IPS-20b (cell line): ENCODE measurements around the gene TXNRD2.

ENCODE experiments used
- H3K27ac ChIP-seq: one replicate; pipeline ENCODE4 v1.5.1; 2013; ENCODE audit warnings: low read length
- H3K27me3 ChIP-seq: 2 replicates; pipeline ENCODE4 v1.6.1; 2013; ENCODE audit warnings: mild to moderate bottlenecking, low read length, inconsistent platforms; ENCODE audit not compliant: insufficient read depth
- H3K36me3 ChIP-seq: 2 replicates; pipeline ENCODE4 v1.6.1; 2013; ENCODE audit warnings: low read depth, mild to moderate bottlenecking, inconsistent platforms, low read length, moderate library complexity; ENCODE audit not compliant: insufficient read depth
- H3K4me1 ChIP-seq: 2 replicates; pipeline ENCODE4 v1.6.1; 2013; ENCODE audit warnings: mild to moderate bottlenecking, control low read depth, inconsistent platforms, low read length, moderate library complexity; ENCODE audit not compliant: insufficient read depth
- H3K4me3 ChIP-seq: 2 replicates; pipeline ENCODE4 v1.5.1; 2013; ENCODE audit warnings: mild to moderate bottlenecking, low read length, inconsistent platforms
- H3K9ac ChIP-seq: 2 replicates; pipeline ENCODE4 v1.6.1; 2013; ENCODE audit warnings: low read depth, mild to moderate bottlenecking, inconsistent platforms, low read length, moderate library complexity
- H3K9me3 ChIP-seq: 2 replicates; pipeline ENCODE4 v1.6.1; 2013; ENCODE audit warnings: mild to moderate bottlenecking, low read depth, low read length, inconsistent platforms; ENCODE audit not compliant: insufficient read depth

The TXNRD2 gene

GRCh38 chr22:19875531-19876313, 65.9 kb downstream of the TXNRD2 start:
- H3K4me1 ChIP-seq = peaks cover 5% of the 10 kb centered on the region

GRCh38 chr22:19875061-19875530, 66.5 kb downstream of the TXNRD2 start:
- Histone ChIP-seq H3K9me3 (no peaks in the 10 kb centered on the region), H3K27ac (no peak overlapping the region), H3K27me3 (no peaks in the 10 kb centered on the region), H3K36me3 (no peaks in the 10 kb centered on the region), H3K4me3 (no peak overlapping the region), H3K4me1 (no peaks in the 10 kb centered on the region), H3K9ac (no peak overlapping the region)

More at GRCh38 chr22:19875531-19876313, 65.9 kb downstream of the TXNRD2 start:
- Histone ChIP-seq H3K9me3 (no peaks in the 10 kb centered on the region), H3K4me3 (no peak overlapping the region), H3K9ac (no peak overlapping the region), H3K36me3 (no peaks in the 10 kb centered on the region), H3K27ac (no peak overlapping the region), H3K27me3 (no peaks in the 10 kb centered on the region)

- Histone ChIP-seq H3K9me3 (no peaks in the 10 kb centered on the region), H3K4me3 (no peak overlapping the region), H3K36me3 (no peaks in the 10 kb centered on the region), H3K27me3 (no peaks in the 10 kb centered on the region), H3K27ac (no peak overlapping the region), H3K4me1 (no peaks in the 10 kb centered on the region; the same call in 1 of the 2 replicates), H3K9ac (no peak overlapping the region)
Observed at GRCh38 chr22:19874307-19875060, 67.1 kb downstream of the TXNRD2 start.

GRCh38 chr22:19873960-19874306, 67.7 kb downstream of the TXNRD2 start:
- no peak overlapping the region for H3K27ac ChIP-seq
- H3K36me3 ChIP-seq = no peaks in the 10 kb centered on the region
- H3K9me3 ChIP-seq = no peaks in the 10 kb centered on the region
- no peak overlapping the region for H3K4me3 ChIP-seq
- H3K9ac ChIP-seq = no peak overlapping the region
- H3K4me1 ChIP-seq = no peaks in the 10 kb centered on the region; the same call in 1 of the 2 replicates
- no peaks in the 10 kb centered on the region for H3K27me3 ChIP-seq

- Histone ChIP-seq H3K27ac (no peak overlapping the region), H3K9me3 (no peaks in the 10 kb centered on the region), H3K4me3 (no peak overlapping the region), H3K27me3 (no peaks in the 10 kb centered on the region), H3K9ac (no peak overlapping the region), H3K4me1 (peaks cover 5% of the 10 kb centered on the region; the same call in 1 of the 2 replicates), H3K36me3 (no peaks in the 10 kb centered on the region)
Observed at GRCh38 chr22:19873138-19873959, 68.3 kb downstream of the TXNRD2 start.

GRCh38 chr22:19872779-19873137, 68.9 kb downstream of the TXNRD2 start:
- H3K4me1 ChIP-seq = peaks cover 6% of the 10 kb centered on the region; the same call in 1 of the 2 replicates

GRCh38 chr22:19871845-19872778, 69.5 kb downstream of the TXNRD2 start:
- Histone ChIP-seq H3K4me1 (peaks cover 6% of the 10 kb centered on the region; the same call in 1 of the 2 replicates), H3K27ac (no peak overlapping the region), H3K36me3 (no peaks in the 10 kb centered on the region), H3K27me3 (no peaks in the 10 kb centered on the region), H3K9ac (no peak overlapping the region), H3K4me3 (no peak overlapping the region), H3K9me3 (no peaks in the 10 kb centered on the region)

More at GRCh38 chr22:19872779-19873137, 68.9 kb downstream of the TXNRD2 start:
- Histone ChIP-seq H3K4me3 (no peak overlapping the region), H3K9ac (no peak overlapping the region), H3K9me3 (no peaks in the 10 kb centered on the region), H3K27ac (no peak overlapping the region), H3K36me3 (no peaks in the 10 kb centered on the region), H3K27me3 (no peaks in the 10 kb centered on the region)

- no peak overlapping the region for H3K27ac ChIP-seq
- no peaks in the 10 kb centered on the region for H3K36me3 ChIP-seq
- H3K4me3 ChIP-seq = no peak overlapping the region
- H3K9ac ChIP-seq = no peak overlapping the region
- H3K27me3 ChIP-seq = no peaks in the 10 kb centered on the region
- no peaks in the 10 kb centered on the region for H3K9me3 ChIP-seq
- H3K4me1 ChIP-seq = peaks cover 6% of the 10 kb centered on the region; the same call in 1 of the 2 replicates
Observed at GRCh38 chr22:19871023-19871844, 70.4 kb downstream of the TXNRD2 start.

- Histone ChIP-seq H3K27me3 (no peaks in the 10 kb centered on the region), H3K27ac (no peak overlapping the region), H3K4me3 (no peak overlapping the region), H3K4me1 (peaks cover 6% of the 10 kb centered on the region; the same call in 1 of the 2 replicates), H3K9me3 (no peaks in the 10 kb centered on the region), H3K36me3 (no peaks in the 10 kb centered on the region), H3K9ac (no peak overlapping the region)
Observed at GRCh38 chr22:19870153-19871022, 71.2 kb downstream of the TXNRD2 start.
